ENCODE data around the gene PCF11. TPM values are rescaled to one million over a fixed set of nuclear protein-coding genes. Genes with fewer than 3 reads are reported as not detected.

PCF11 gene
- total RNA-seq, 2 donors from 2014 or later: 39.2 to 46.0 TPM

DNA sequence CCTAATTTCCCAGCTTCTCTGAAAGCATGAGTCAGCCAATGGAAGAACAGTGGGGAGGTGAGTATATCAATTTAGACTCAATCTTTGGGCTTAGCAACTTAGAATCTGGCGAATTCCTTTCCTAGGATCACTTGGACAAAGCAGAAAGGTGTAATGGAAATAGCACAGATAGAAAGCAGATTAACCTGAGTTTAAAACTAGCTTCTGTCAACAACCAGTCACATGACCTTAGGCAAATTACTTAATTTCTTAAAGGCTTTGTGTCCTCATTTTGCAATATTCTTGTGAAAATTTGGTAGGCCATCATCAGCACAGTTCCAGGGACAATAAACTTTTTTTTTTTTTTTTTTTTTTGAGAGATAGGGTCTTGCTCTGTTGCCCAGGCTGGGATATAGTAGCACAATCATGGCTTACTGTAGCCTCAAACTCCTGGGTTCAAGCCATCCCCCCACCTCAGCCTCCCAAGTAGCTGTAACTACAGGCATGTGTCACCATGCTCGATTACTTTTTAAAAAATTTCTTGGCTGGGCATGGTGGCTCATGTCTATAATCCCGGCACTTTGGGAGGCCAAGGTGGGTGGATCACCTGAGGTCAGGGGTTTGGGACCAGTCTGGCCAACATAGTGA, 40.8 kb upstream of the PCF11 start:
- Histone ChIP-seq H3K36me3 (no peaks in the 10 kb centered on the region), H3K4me3 (no peak overlapping the region), H3K4me1 (peaks cover 6% of the 10 kb centered on the region), H3K27me3 (no peaks in the 10 kb centered on the region), H3K27ac (no peak overlapping the region), H3K9ac (ENCODE audit: low read depth in 2 of 2, low read length in 2 of 2) (no peak overlapping the region), H3K9me3 (no peaks in the 10 kb centered on the region)
- TF ChIP-seq, protein P1, sequence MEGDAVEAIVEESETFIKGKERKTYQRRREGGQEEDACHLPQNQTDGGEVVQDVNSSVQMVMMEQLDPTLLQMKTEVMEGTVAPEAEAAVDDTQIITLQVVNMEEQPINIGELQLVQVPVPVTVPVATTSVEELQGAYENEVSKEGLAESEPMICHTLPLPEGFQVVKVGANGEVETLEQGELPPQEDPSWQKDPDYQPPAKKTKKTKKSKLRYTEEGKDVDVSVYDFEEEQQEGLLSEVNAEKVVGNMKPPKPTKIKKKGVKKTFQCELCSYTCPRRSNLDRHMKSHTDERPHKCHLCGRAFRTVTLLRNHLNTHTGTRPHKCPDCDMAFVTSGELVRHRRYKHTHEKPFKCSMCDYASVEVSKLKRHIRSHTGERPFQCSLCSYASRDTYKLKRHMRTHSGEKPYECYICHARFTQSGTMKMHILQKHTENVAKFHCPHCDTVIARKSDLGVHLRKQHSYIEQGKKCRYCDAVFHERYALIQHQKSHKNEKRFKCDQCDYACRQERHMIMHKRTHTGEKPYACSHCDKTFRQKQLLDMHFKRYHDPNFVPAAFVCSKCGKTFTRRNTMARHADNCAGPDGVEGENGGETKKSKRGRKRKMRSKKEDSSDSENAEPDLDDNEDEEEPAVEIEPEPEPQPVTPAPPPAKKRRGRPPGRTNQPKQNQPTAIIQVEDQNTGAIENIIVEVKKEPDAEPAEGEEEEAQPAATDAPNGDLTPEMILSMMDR (IDR thresholded peaks at IDR 0.05): no peak
- intact Hi-C loops (cut with DNase I): no loop called here
- no peak for DNase-seq

DNA sequence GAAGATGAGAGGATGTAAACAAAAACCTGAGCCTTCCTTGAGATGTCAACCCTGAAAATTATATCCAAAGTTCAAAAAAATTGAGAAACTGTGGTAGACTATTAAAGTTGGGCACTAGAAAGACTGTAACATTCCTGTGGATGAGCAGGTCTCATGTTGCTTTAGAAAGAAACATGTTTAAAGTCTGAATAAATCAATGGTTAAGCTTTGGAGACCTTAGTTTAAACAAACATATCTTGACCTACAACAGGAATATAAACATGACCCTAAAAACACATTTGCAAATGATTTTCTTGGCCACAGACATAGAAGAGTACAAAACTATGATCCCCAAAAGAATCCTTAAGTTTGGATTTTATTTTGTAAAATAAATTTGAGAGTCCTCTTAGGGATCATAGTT, 38.1 kb upstream of the PCF11 start:
- intact Hi-C loops (cut with DNase I): no loop called here
- no peaks in the 10 kb centered on the region for H3K27me3 ChIP-seq
- H3K9me3 ChIP-seq: no peaks in the 10 kb centered on the region
- no peak overlapping the region for H3K4me3 ChIP-seq
- peaks cover 6% of the 10 kb centered on the region for H3K4me1 ChIP-seq
- no peak overlapping the region for H3K27ac ChIP-seq
- TF ChIP-seq, protein P1 (IDR thresholded peaks at IDR 0.05): no peak
- no peak for DNase-seq
- H3K9ac ChIP-seq (ENCODE audit: low read depth in 2 of 2, low read length in 2 of 2): no peak overlapping the region
- H3K36me3 ChIP-seq: no peaks in the 10 kb centered on the region

GRCh38 chr11:83119216-83119615, 37.7 kb upstream of the PCF11 start:
- Histone ChIP-seq H3K4me3 (no peak overlapping the region), H3K9ac (ENCODE audit: low read depth in 2 of 2, low read length in 2 of 2) (no peak overlapping the region), H3K27ac (no peak overlapping the region), H3K36me3 (no peaks in the 10 kb centered on the region), H3K4me1 (peaks cover 6% of the 10 kb centered on the region), H3K9me3 (no peaks in the 10 kb centered on the region), H3K27me3 (no peaks in the 10 kb centered on the region)
- no peak for DNase-seq
- intact Hi-C loops (cut with DNase I): no loop called here
- TF ChIP-seq, protein P1 (IDR thresholded peaks at IDR 0.05): no peak

GRCh38 chr11:83120327-83120726, 36.6 kb upstream of the PCF11 start:
- Histone ChIP-seq H3K9ac (ENCODE audit: low read depth in 2 of 2, low read length in 2 of 2) (no peak overlapping the region), H3K36me3 (no peaks in the 10 kb centered on the region), H3K4me1 (peaks cover 6% of the 10 kb centered on the region), H3K4me3 (no peak overlapping the region), H3K9me3 (no peaks in the 10 kb centered on the region), H3K27me3 (no peaks in the 10 kb centered on the region), H3K27ac (no peak overlapping the region)
- intact Hi-C loops (cut with DNase I): no loop called here
- TF ChIP-seq, protein P1 (IDR thresholded peaks at IDR 0.05): no peak
- no peak for DNase-seq

GRCh38 chr11:83122050-83122449, 34.9 kb upstream of the PCF11 start:
- Histone ChIP-seq H3K27ac (no peak overlapping the region), H3K36me3 (no peaks in the 10 kb centered on the region), H3K9ac (ENCODE audit: low read depth in 2 of 2, low read length in 2 of 2) (no peak overlapping the region), H3K4me3 (no peak overlapping the region), H3K27me3 (no peaks in the 10 kb centered on the region), H3K4me1 (peaks cover 6% of the 10 kb centered on the region), H3K9me3 (no peaks in the 10 kb centered on the region)
- TF ChIP-seq, protein P1 (IDR thresholded peaks at IDR 0.05): no peak
- intact Hi-C loops (cut with DNase I): no loop called here
- no peak for DNase-seq
